Glomerular visceral epithelial cell (primary cell): Measurements from ENCODE around the gene SLC2A10.
"Not testable (repeated sequence)": the region's sequence is repeated elsewhere in the genome, so short reads cannot be mapped to it uniquely, and the experiment has no call there.

Source experiments
- DNase-seq: peaks from one replicate; pipeline ENCODE4 v3.0.0-alpha.2; 2016; ENCODE audit errors: extremely low spot score

The SLC2A10 gene

DNA sequence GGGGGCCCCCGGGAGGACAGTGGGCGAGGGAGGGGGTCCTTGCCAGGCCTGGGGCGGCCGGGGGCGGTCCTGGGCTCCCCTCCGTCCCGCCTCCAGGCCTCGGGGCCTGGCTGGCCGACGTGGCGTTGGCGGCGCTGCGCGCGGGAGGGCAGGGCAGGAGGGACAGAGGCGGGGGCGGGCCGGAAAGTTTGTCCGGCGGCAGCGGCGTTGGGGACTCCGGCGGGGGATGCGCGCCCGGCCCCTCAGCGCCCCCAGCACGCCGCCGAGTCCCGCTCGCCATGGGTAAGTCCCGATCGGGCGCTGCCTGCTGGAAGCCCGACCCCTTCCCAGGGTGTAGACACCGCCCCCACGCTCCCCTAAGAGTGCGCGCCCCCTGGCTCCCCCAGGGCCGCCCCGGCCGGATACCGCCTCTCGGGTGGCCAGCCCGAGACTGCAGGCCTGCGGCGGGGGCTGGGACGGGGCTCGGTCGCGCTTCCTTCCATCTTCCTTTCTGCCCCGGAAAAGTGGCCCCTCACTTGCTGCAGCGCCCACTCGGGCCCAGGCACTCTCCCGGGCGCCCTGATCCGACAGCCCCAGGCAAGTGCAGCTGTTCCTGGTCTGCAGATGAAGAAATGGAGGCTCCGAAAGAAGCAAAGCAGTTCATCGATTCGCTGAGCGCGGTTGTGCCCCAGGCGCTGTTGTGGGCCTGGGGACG, at the start of gene SLC2A10:
SLC2A10 (plus strand) TSS at position 191 of the 694 bp plus-strand sequence; CDS start at position 279, 88 bp downstream.
- DNase-seq = peak; percentile 56

DNA sequence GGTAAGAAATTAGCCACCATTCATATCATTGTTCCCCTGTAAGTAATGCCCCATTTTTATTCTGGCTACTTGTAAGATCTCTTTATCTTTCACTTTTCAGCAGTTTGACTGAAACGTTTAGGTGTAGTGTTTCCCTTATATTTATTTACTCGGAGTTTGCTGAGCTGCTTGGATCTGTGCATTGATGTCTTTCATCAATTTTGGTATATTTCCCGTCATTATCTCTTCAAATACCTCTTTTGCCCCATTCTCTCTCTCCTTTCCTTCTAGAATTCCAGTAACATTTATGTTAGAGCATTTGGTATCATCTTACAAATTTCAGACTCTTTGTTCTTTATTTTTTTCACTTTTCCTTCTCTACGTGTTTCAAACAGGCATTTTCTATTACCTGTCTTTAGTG, 49.0 kb upstream of the SLC2A10 start:
- DNase-seq = no peak

DNA sequence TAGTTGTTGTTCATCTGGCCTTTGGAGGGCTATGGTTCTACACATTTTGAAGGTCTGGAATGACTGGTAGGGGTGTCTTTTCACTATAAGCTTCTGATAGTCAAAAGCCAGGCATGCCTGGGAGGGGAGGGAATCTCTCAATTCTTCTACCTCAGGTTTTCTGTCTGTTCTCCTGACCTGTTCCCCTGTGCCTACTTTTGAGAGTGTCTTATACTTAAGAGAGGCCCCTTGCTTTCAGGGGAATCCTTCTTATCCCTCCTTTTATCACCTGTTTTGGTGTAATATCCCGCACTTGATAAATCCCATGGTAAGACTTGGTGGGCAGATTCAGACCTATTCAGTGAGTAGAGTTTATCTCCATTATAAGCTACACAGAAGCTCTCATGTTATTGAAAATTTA, 47.8 kb upstream of the SLC2A10 start:
- no peak for DNase-seq

DNA sequence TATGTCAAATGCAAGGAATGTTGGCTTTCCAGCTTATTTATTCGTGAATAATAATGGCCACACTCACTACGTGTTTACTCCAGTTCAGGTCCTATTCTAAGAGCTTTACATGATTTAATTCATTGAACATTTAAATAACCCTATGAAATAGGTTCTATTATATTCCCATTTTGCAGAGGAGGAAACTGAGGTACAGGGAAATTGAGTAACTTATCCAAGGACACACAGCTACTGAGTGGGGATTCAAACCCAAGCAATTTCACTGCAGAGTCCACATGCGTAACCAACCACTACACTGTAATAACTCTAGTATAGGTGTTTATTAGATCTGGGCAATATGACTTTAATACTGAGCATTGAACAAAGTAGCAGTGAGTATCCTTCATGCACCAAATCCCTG, 45.9 kb upstream of the SLC2A10 start:
- DNase-seq = no peak

DNA sequence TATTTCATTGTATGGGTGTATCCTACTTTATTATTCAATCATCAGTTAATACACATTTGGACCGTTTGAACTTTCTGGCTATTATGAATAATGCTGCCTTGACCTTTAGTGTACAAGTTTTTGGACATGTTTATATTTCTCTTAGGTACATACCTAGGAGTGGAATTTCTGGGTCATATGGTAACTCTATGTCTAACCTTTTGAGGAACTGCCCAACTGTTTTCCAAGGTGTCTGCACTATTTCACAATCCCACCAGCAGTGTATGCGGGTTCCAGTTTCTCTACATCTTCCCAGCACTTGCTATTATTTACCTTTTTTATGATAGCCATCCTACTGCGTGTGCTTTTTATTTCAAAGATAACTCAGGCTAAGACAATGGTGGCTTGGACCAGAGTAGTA, 43.8 kb upstream of the SLC2A10 start:
- DNase-seq = no peak

DNA sequence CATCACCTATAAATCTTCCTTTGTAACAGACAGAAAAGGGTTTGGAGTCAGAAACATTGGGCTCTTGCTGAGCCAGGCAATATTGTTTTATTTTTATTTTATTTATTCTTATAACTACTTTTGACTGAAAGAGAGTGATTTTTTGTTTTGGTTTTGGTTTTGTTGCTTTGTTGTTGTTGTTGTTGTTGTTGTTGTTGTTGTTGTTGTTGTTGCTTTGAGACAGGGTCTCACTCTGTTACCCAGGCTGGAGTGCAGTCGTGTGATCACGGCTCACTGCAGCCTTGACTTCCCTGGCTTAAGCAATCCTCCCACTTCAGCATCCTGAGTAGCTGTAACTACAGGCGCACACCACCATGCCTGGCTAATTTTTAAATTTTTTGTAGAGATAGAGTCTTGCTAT, 43.1 kb upstream of the SLC2A10 start:
- no peak for DNase-seq

DNA sequence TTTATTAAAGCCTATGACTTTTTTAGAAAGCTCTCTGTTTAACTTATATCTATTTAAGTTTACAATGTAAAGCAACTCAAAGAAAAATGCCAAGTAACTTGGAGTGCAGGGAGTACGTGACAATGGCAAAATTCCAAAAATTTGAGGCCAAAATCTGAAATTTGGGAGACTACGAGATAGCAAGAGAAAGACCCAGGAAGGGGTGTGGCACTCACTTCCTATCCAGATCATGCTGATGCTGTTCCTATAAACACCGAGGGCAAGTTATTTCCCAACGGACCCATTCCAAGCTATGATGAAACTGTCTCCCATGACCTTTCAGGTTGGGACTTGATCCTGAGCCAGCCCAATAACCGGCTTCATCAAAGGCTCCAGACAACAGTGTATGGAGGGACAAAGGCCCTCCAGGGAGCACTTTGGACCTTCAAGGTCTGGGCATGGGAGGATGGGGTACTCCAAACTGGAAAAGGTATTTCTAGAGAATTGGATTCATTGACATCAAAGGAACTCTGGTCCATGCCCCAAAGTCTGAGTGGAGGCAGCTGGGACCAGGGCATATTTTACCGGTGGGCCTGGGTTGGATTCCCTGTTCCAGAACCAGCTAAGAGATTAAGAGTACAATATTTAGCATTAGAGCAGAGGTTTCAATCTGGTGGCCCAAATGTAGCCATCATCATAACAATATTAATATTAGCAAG, 42.5 kb upstream of the SLC2A10 start:
- DNase-seq = no peak

DNA sequence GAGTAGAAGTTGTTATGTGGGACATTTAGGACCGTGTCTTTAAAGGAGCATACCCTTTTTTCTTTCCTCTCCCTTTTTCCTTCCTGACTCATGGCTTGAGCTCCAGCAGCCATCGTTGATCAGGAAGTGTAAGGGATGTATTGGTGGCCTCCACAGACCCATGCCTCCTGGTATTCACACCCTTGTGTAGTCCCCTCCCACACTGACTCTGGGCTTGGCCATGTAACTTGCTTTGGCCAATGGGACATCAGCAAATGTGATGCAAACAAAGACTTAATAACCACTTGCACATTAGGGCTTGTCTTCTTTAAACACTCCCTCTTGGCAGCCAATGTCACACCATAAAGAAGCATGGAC, 39.2 kb upstream of the SLC2A10 start:
- no peak for DNase-seq

DNA sequence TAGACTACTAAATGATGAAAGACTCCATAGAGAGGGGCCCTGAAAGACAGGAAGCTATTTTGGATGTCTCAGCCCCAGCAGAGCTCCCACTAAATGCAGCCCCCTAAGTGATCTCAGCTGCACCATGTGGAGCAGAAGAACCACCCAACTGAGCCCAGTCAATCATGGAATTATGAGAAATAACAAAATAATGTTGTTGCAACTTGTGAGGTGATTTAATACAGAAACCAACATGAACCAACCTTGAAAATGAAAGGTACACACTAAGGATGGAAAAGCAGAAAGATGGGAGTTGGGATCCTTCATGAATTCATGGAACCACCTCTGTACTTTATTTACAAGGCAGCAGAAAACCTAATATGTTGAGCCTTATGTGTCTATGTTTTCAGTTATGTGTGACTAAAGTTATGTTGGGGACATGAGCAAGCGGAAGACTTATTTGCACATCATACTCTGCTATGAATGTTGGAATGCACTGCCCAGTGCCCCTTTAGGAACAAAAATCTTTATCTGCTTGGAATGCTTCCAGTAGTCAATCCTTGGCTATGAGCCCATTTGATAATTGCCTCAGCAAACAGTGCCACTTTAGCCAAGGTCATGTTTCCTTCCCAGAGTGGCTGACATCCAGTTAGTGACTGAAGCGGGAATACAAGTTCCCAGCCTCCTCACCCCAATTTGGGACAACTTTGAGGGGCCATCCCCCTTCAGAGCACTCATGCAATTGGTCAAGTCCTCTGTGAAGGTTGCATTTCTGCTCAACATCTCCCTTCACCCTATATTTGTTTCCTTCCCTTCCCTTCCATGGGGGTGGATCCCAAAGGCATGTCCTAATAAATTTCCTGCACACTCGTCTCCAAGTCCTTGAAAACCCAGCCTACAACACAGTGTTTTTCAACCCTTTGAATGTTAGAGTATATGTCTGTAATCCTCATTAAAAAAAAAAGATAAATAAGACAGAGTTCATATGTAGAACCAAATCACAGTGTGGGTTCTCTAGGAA, 38.6 kb upstream of the SLC2A10 start:
- DNase-seq = no peak

DNA sequence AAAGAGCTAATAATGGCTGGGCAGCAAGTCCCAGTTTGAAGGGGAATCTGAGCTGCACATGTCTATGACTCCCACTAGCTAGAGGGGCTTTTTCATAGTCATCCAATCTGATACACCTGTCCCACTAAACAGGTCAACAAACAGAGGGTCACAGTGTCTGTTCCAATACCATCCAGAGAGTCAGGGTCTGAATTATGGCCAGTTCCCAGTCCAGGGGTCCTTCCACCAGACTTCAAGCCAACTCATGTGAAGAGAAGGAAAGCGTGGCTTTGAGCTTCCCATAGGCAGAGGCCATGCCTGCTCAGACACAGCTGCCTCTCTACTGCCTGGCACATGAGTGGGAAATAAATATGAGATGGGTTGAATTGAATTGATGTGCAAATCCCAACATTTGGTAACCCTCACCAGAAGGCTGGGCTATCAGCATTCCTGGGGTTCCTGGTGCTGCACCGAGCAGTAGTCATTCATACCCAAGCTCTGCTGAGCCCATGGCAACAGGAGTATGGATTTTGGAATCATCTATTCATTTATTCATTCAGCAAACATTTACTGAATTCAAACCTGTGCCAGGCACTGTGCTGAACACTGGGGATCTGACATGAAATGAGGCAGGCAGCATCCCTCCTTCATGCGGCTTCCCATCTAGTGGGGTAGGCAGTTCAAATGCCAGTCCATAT, 37.4 kb upstream of the SLC2A10 start:
- DNase-seq = no peak

DNA sequence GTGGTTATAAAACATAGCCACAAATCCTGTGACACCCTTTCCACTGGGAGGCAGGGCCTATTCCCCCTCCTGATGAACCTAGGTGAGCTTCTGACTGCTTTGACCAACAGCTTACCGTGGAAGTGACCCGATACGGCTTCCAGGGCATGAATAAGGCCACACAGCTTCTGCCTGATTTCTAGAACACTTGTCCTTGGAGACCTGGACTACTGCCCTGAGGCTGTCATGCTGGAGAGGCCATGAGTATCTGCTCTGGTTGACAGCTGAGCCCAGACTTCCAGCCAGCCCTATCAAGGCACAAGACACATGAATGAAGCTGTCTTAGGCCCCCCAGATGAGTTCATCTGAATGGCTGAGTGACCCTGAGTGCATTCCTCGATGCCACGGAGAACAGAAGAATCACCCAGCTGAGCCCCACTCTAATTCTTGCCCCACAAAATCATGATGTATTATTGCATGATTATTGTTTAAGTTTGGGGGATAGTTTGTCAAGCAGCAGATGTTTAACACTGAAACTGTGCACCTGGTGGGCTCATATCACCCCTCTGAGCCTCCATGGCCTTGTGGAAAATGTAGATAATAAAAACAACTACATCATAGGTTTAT, 36.8 kb upstream of the SLC2A10 start:
- DNase-seq = no peak

DNA sequence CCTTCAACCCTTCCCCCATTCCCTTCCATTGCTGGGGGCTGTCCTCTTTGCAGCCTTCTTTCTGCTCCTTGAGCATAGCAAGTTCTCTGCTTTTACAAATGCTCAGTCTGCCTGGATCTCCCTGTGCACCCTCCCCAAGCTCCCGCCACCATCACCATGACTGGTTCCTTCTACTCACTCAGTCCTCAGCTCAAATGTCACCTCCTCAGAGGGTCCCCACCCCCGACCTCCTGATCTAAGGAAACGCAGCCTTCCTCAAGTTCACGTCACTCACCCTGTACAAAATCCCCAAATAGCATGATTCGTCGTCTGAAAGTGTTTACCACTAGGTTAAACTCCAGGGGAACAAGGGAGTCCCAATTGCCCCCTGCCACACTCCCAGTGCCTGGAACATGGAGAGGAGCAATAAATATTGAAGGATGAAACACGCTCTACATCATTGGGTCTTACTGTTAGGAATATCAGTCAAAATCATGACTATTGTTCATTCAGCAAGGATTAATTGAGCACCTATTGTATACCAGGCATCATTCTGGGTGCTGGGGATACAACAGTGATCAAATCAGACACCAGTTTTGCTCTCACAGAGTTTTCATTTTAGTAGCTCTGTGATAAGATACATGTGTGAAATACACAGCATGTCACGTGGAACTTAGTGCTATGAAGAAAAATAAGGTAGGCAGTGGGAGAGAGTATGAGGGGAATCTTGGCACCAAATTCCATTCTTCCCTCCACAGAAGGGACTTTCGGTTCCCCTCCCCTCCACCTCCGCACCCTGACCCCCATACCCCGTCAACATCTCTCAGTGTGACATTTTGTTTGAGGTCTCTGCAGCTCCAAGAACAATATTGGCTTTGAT, 35.8 kb upstream of the SLC2A10 start:
- DNase-seq = no peak

DNA sequence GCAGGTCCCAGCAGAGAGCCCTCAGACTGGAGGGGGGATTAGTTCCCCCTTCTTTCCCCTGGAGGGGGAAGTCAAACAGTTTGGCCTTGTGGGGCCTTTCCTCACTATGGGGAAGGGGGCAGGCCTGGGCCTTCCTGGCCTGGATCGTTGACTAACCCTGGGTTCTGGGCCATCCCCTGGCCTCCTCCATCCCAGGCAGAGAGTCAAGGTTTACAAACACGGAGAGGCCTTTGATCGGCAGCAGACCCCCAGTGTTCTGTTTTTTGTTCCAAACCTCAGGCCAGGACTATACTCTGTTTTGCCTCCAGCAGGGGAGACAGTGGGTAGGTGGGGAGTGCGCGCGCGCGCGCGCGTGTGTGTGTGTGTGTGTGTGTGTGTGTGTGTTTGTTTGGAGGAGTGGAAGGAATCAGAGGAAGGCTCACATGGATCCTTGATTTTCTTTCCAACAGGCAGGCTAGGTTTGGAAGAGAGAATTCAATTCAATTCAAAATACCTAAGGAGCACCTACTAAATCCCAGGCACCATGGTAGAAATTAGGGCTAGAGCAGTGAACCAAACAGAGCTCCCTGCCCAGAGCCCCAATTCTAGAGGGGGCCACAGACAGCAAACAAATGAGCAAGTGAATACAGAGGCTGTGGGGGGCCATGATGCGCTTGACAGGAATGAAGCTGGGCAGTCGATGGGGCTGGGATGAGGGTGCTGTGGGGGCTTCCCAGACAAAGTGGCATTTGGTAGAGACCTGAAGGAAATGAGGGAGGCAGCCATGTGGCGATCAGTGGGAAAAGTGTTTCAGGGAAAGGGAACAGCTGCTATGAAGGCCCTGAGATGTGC, 35.0 kb upstream of the SLC2A10 start:
- no peak for DNase-seq

DNA sequence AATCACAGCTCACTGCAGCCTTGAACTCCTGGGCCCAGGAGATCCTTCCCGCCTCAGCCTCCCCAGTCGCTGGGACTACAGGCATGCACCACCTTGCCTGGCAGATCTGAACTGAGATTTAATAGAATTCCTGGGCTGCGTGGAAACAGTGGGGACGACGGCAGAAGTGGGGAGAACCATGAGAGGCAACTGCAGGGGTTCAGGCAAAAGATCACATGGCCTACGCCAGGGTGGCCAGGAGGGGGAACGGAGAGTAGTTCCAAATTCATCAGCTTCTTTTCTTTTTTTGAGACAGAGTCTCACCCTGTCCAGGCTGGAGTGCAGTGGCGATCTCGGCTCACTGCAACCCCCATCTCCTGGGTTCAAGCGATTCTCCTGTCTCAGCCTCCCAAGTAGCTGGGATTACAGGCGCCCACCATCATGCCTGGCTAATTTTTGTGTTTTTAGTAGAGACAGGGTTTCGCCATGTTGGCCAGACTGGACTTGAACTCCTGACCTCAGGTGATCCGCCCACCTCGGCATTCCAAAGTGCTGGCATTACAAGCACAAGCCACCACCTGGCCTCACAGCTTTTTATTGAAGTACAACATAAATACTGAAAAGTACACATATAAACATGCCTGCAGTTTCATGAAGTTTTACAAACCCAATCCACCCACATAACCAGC, 32.7 kb upstream of the SLC2A10 start:
- not testable (repeated sequence) for DNase-seq

DNA sequence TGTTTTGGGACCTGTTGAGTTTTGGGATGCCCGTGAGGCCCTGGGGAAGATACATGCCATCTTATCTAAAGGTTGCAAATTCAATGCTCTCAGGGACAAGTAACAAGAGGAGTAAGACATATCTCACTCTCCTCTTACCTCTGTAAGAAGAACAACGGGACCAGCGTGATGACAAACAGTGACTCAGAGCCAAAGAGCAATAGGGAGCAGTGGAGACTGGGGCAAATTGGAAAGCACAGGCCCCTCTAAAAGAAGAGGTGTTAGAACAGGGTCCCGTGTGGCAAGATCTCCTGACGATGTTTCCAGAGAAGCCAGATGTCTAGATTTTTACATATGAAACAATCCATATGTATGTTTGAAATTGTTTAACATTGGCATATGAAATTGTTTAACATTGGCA, 31.8 kb upstream of the SLC2A10 start:
- no peak for DNase-seq

DNA sequence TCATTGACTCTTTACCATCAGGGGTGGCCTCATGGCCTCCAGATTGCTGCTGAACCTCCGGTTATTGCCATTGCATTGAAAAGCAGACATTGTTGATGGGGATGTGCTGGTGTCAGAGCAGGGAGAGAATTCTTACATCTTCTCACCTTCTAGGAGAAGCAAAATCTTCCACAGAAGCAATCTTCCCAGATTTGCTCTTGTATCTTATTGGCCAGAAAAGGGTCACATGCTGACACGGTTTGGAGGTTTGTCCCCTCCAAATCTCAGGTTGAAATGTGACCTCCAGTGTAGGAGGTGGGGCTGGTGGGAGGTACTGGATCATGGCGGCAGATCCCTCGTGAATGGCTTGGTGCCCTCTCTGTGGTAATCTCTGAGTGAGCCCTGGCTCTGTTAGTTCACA, 30.9 kb upstream of the SLC2A10 start:
- no peak for DNase-seq

DNA sequence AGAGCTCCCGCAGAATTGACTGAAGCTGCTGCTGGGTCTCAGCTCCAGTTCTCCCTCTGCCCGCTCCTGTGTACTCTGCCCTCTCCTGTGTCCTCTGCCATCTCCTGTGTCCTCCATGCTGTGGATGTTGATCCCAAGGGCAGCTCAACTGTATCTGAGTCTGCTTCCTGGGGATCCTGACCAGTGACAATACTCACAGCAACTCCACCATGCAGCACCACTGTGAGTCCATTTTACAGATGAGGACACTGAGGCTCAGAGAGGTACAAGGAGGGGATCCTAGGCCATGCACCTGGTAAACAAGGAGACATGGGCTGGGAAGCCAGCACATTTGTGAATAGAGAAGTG, 28.8 kb upstream of the SLC2A10 start:
- DNase-seq = no peak

DNA sequence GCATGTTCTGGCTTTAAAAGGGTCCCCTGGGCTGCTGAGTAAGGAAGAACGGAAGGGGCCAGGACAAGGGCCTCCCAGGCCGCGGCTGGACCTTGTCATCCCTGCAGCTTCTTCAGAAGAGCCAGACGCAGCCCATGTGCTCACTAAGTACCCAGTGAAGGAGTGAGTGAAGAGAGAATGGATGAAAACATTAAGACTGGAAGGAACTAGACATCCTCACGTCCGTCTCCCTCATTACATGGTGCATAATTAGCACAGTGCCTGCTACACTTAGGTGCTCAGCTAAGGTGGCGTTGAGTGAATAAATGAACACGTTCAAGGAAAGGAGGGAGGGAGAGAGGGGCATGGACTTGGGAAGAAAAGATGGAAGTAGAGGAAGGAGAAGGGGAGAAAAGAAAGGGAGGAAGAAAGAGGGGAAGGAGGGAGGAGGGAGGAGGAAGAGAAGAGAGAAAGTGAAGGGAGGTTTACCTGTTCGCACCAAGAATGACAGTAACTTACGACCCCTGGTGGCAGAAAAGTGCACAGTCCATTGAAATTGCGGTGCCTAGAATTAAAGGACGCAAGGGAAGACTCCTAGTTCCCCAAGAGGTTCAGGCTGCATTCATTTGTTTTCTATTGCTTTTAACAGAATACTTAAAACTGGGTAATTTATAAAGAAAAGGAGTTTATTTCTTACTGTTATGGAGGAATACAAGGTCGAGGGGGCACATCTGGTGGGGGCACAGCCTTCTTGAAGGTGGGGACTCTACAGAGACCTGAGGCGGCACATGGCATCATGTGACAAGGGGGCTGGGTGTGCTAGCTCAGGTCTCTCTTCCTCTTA, 28.2 kb upstream of the SLC2A10 start:
- peak; percentile 56 for DNase-seq
